Prostate gland (tissue), 2 donors: Measurements from ENCODE around the gene CAMSAP1.

Experiments
- CTCF ChIP-seq, 4 experiments: fragments of 200-600 bp in 2 of 4; fragments of 450-650 bp in 2 of 4; sonication (generic) in 2 of 4; IDR thresholded peaks; 1 replicate in 3 of 4; 2 replicates in 1 of 4; pipeline ENCODE4 v1.5.1; 2016 to 2019; ENCODE audit warnings: antibody characterized with exemption in 4 of 4, mild to moderate bottlenecking in 2 of 4, moderate library complexity in 2 of 4
- POLR2AphosphoS5 ChIP-seq: sonication (generic); formaldehyde crosslinking; IDR thresholded peaks from one replicate; pipeline ENCODE4 v1.6.1; 2017; ENCODE audit warnings: antibody characterized with exemption

GRCh38 chr9:135822374-135822755, 85.0 kb downstream of the CAMSAP1 start:
- TF ChIP-seq CTCF (IDR thresholded peaks at IDR 0.05) (no peak), POLR2AphosphoS5 (no peak)
